Fibroblast of the conjunctiva (primary cell): ENCODE results near the gene ZNF141.
"Not testable (repeated sequence)": the region's sequence is repeated elsewhere in the genome, so short reads cannot be mapped to it uniquely, and the experiment has no call there.

Experiments used
- DNase-seq: peaks from one replicate; pipeline ENCODE4 v3.0.0-alpha.2; 2010; ENCODE audit warnings: low read depth

The ZNF141 gene

GRCh38 chr4:337143-337931, at the start of gene ZNF141:
ZNF141 (plus strand) TSS chr4:337814; CDS start chr4:337984, 170 bp downstream.
- DNase-seq, result peak; percentile 96

GRCh38 chr4:288891-289290, 48.7 kb upstream of the ZNF141 start:
- DNase-seq, result no peak

GRCh38 chr4:294732-295131, 42.9 kb upstream of the ZNF141 start:
- DNase-seq, result no peak

DNA sequence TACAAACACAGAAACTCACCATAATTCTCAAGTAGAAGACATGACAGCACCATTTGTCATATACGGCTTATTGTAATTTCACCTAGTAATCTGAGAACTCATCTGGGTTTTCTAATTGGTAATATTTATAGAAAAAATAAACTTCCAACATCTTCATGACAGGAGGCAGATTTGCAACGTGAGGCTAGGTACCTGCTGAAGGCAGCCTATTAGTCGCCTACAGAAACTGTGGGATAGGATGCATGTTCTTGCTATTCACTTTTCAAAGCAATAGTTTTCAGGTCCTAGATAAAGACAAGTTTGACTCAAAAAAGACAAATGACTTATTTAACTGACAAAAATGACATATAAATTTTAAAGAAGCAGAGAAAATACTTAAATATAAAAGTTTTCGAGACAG, 35.2 kb upstream of the ZNF141 start:
- DNase-seq, result no peak

DNA sequence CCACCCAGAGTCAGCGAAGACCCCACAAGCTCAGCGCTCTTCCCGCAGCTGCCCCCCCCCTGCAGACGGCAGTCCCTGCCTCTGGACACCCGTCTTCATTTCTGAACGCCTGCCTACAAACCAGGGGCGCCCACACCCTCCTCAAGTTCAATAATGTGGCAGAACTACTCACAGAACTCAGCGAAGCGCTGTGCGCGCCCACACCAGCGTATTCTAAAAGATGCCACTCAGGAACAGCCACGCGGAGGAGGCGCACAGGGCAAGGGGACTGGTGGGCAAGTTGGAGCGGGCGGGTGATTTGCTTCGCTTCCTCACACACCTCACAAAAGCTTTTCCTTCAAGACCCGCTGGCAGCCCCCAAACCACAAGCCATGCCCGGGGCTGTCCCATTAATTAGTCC, 33.1 kb upstream of the ZNF141 start:
- not testable (repeated sequence) for DNase-seq

DNA sequence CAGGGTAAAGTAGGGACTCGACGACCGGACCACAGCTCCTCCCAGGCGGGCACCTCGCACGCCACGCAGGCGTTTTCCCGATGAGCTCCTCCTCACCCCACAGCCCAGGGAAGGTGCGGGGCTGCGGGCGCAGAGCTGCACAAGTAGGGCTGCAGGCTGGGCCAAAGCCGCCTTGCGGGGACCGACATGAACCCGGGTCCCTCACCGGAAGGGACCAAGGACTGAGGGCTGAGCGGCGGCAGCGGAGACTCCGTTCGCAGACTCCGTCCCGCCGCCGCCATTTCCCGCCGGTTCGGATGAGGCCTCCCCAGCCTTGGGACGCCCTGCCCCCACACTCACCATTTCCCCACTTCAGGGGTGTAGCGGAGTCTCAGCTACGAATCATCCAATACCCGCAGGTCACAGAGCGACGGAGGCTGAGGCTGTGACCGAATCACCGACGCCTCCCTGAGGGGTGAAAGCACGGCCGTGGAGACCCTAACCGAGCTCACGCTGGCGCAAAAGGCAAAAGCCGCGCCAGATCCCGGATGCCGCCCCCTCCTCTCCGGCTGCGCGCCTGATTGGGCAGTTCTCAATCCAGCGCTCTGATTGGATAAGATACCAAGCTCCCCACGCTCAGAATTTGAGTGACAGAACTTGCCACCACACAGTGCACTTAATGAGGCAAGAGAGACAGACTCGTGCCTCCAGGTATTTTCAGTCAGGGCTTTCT, 32.5 kb upstream of the ZNF141 start, which contains the start of gene ZNF732:
Gene ZNF732 (minus strand): TSS at position 506 of the 712 bp plus-strand sequence. CDS start 164 bp downstream, at position 342.
- DNase-seq, result peak; percentile 65

- DNase-seq, result no peak
Observed at GRCh38 chr4:306551-306961, 31.1 kb upstream of the ZNF141 start.

- no peak for DNase-seq
Observed at GRCh38 chr4:309807-310206, 27.8 kb upstream of the ZNF141 start.

DNA sequence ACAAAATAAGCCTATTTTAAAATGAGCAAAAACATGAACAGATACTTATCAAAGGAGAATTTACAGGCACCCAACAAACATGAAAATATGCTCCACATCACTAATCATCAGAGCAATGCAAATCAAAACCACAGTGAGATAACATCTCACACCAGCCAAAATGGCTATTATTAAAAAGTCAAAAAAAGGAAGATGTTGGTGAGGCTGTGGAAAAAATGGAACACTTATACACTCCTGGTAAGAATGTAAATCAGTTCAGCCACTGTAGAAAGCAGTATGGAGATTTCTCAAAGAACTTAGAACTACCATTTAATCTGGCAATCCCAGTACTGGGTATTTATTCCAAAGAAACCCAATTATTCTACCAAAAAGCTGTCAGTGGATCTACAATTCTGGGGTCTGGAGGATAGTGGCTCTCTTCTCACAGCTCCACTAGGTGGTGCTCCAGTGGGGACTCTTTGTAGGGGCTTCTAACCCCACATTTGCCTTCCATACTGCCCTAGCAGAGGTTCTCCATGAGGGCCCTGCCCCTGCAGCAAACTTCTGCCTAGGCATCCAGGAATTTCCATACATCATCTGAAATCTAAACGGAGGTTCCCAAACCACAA, 23.2 kb upstream of the ZNF141 start:
- no peak for DNase-seq

DNA sequence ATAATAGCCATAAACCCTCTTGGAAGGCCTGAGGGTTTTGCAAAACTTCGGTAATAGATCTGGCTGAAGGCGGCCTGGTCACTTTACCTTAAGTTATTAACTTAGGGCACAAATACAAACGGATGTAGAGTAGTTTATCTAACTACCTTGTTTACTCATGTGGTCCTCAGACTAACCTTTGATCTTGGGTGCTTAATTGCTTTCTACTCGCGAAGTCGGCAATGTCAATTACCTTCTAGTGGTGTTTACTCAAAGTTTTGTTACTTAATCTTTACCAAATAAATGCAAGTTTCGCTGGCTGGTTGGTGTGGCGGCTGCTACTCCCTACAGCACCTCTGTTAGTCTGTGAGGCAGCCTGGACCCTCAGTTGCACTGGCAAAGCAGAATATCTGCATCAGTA, 8.9 kb upstream of the ZNF141 start:
- no peak for DNase-seq

GRCh38 chr4:335515-335914, 2.1 kb upstream of the ZNF141 start:
- no peak for DNase-seq

DNA sequence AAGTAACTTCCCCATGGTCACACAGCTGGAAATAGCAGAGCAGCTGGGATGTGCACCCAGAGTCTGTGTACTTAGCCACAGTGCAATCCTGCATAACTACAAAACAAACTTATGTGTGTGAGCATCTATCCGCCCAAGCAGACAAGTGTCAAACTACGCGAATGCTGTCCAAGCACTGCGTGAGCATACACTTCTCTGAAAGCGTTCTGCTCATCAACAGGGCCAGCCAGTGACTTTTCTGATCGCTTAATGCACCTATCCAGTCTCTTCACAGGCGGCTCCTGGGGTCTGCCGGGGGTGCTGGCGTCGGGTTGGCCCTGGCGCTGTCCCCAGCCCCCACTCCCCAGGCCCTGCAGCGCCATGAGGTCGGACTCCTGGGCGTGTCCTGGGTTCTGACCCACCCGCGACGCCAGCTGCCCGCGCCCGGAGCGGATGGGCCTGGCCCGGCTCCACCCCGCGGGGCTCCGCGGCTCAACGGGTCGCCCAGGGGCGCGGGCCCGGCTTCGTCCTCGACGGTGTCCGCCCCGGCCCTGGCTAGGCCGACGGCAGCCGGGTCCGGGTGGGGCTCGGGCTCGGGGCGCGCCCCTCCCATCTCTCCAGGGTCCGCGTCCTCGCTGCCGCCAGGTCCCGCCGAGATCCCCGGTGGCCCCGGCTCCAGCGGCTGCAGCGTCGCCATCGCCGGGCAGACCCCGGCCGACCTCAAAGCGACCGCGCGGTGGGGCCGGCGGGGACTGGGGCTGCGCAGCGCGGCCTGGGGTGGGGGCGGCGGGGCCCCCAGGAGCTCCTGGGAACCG, 1.3 kb upstream of the ZNF141 start:
- no peak for DNase-seq

- DNase-seq, result no peak
Observed at GRCh38 chr4:336893-337142, 796 bp upstream of the ZNF141 start.

DNA sequence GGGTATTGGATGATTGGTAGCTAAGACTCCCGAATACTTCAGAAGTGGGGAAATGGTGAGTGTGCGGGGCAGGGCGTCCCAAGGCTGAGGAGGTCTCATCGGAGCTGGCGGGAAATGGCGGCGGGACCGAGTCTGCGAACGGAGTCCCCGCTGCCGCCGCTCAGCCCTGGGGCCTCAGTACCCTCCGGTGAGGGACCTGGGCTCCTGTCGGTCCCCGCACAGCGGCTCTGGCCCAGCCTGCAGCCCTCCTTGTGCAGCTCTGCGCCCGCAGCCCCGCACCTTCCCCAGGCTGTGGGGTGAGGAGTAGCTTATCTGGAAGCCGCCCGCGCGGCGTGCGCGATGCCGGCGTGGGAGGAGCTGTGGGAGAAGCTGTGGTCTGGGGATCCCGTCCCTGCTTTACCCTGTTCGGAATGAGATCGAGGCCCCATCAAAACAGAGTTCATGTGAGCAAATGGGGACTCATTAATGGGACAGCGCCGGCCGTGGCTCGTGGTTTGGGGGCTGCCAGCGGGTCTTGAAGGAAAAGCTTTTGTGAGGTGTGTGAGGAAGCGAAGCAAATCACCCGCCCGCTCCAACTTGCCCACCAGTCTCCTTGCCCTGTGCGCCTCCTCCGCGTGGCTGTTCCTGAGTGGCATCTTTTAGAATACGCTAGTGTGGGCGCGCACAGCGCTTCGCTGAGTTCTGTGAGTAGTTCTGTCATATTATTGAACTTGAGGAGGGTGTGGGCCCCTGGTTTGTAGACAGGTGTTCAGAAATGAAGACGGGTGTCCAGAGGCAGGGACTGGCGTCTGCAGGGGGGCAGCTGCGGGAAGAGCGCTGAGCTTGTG, 531 bp downstream of the ZNF141 start:
- no peak for DNase-seq

DNA sequence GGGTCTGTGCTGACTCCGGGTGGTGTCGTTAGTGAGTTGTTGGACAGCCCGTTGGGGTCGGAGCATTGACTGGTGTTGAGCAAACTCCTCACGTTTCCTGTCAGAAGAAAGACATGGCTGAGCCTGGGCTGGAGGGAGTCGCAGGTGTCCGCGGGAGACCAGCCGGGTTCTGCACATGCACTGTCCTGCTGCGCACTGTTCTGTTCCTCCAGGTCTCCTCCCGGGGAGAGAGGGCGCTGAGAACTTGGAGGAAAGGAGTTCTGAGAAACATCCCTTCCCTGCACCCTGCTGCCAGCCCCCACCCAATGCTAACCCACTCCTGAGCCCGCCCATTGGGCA, 1.1 kb downstream of the ZNF141 start:
- DNase-seq, result no peak

DNA sequence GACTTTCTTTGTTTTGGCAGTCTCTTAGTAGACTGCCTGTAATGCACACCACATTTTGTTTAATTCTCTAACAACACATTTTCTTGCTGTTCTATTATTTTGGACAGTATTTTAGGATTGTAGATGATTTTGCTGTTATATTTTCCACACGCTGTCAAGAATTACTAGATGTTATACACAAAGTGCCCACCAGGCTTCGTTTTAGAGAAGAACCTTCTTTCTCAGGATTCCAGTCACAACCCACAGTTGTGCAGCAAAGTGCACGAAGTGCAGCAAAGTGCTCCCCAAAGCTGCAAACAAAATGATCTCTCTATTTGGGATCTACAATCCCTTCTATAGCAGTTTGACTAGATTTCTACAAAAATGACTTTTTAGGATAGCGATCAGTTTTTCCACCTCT, 2.4 kb downstream of the ZNF141 start:
- no peak for DNase-seq

GRCh38 chr4:373062-373839, 35.6 kb downstream of the ZNF141 start:
- DNase-seq, result no peak

DNA sequence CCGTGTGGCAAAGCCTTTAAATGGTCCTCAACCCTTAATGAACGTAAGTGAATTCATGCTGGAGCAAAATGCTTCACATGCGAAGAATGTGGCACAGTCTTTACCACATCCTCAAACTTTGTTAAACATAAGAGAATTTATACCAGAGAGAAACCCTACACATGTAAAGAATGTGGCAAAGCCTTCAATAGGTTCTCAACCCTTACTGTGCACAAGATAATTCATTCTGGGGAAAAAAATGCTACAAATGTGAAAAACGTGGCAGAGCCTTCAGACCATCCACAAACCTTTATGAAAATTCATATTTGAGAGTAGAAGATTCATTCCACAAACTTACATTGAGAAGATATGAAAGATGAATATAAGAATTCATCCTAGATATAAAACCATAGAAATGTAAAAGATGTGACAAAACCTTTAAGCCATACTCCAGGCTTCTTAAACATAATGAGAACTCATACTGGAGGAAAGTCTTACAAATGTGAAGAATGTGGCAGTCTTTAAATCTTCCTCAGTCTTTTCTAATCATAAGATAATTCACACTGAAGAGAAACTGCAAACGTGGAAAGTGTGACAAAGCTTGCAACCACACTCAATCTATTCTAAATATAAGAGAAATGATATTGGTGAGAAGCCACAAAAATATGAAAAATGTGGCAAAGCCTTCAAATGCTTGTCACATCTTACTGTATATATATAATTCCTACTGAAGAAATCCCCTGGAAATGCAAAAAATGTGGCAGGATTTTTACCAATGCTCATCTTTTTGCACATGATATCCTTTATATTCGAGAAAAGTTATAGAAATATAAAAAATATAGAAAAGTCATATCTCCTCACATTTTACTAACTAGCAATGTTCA, 36.9 kb downstream of the ZNF141 start:
- DNase-seq, result no peak

GRCh38 chr4:384311-385010, 46.8 kb downstream of the ZNF141 start:
- DNase-seq, result no peak
